Measurements from ENCODE around the gene BCAT1. TPM values are rescaled to one million over a fixed set of nuclear protein-coding genes. Genes with fewer than 3 reads are reported as not detected.

Gene BCAT1
- total and polyA plus RNA-seq, 2 donors (not counting 1 experiment from before 2014, with no cell fraction given) = 0.33 to 9.6 TPM

GRCh38 chr12:24814379-24815113, 134.4 kb downstream of the BCAT1 start:
- intact Hi-C loops (cut with micrococcal nuclease) = loop anchor here (1.0 to 10.0 kb wide), 3 partner anchors 16 to 240 kb away; a partner anchor contains a TSS
- peaks cover 5 to 16% of the 10 kb centered on the region in 2 donors for H3K4me1 ChIP-seq (ENCODE audit: control insufficient read depth in 2 of 2, insufficient read depth in 2 of 2, low read length in 2 of 2)

More at GRCh38 chr12:24814379-24815113, 134.4 kb downstream of the BCAT1 start:
- Histone ChIP-seq H3K79me2 (ENCODE audit: control insufficient read depth, insufficient read depth, low read length) (no peaks in the 10 kb centered on the region), H2AFZ (ENCODE audit: insufficient read depth, low read depth, low read length, poor library complexity, severe bottlenecking) (peak overlapping the region; percentile 29), H3K27ac (ENCODE audit: low read length in 2 of 2) (peak overlapping the region; percentile 48 to 67), H4K20me1 (ENCODE audit: control insufficient read depth, insufficient read depth, low read length, poor library complexity, severe bottlenecking) (no peaks in the 10 kb centered on the region), H3K27me3 (replicated peaks in 1 of 4; ENCODE audit: control extremely low read depth in 1 of 4, control insufficient read depth in 3 of 4, insufficient read depth in 4 of 4, low read length in 3 of 4) (no peaks in the 10 kb centered on the region), H3K9me3 (ENCODE audit: control extremely low read depth in 1 of 3, control insufficient read depth in 2 of 3, insufficient read depth in 1 of 3, low read length in 2 of 3) (no peaks in the 10 kb centered on the region), H3K36me3 (replicated peaks in 1 of 2; ENCODE audit: control extremely low read depth in 1 of 2, control insufficient read depth in 1 of 2, extremely low read depth in 1 of 2, insufficient read depth in 2 of 2, low read length in 1 of 2) (no peaks in the 10 kb centered on the region), H3K9ac (ENCODE audit: low read length) (peak overlapping the region; percentile 66), H3K4me2 (replicated peaks; ENCODE audit: low read depth, low read length, poor library complexity, severe bottlenecking) (peak overlapping the region; percentile 76), H3K4me3 (ENCODE audit: control extremely low read depth in 1 of 5, extremely low read depth in 1 of 5, insufficient read depth in 1 of 5, low read depth in 2 of 5, low read length in 4 of 5) (peak overlapping the region; percentile 33 to 70 (median 51))
- CTCF ChIA-PET = interaction anchor here (1.0 to 3.0 kb wide), 6 partner anchors 11 to 1279 kb away, joined by 3 to 10 read pairs (median 5); no protein-coding TSS in a partner anchor
- Mint-ChIP-seq H3K9me3 (ENCODE audit: insufficient read depth) (no peaks in the 10 kb centered on the region), H3K4me3 (peak overlapping the region; percentile 84), H3K27ac (peak overlapping the region; percentile 85), H3K4me1 (peaks cover 32% of the 10 kb centered on the region), H3K27me3 (no peaks in the 10 kb centered on the region)
- DNase-seq (peak; percentile 75), ATAC-seq (ENCODE audit: low read depth) (peak; percentile 86)
- TF ChIP-seq, protein P1, sequence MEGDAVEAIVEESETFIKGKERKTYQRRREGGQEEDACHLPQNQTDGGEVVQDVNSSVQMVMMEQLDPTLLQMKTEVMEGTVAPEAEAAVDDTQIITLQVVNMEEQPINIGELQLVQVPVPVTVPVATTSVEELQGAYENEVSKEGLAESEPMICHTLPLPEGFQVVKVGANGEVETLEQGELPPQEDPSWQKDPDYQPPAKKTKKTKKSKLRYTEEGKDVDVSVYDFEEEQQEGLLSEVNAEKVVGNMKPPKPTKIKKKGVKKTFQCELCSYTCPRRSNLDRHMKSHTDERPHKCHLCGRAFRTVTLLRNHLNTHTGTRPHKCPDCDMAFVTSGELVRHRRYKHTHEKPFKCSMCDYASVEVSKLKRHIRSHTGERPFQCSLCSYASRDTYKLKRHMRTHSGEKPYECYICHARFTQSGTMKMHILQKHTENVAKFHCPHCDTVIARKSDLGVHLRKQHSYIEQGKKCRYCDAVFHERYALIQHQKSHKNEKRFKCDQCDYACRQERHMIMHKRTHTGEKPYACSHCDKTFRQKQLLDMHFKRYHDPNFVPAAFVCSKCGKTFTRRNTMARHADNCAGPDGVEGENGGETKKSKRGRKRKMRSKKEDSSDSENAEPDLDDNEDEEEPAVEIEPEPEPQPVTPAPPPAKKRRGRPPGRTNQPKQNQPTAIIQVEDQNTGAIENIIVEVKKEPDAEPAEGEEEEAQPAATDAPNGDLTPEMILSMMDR (IDR thresholded peaks at IDR 0.05) = no peak
- no peak for TF ChIP-seq EZH2 (IDR thresholded peaks at IDR 0.05; ENCODE audit: borderline replicate concordance, insufficient read depth, low read depth, low read length, poor library complexity, severe bottlenecking)
- POLR2A ChIA-PET = interaction anchor here (1.1 to 1.2 kb wide), 2 partner anchors 15 to 570 kb away, joined by 3 to 4 read pairs; no protein-coding TSS in a partner anchor
- WGBS (ENCODE audit: insufficient coverage) = 0% methylated on average over 1 of the region's 2 CpGs

Measured in B cell (primary cell).